ENCODE results near the gene A2M. TPM values are rescaled to one million over a fixed set of nuclear protein-coding genes. Genes with fewer than 3 reads are reported as not detected.

A2M gene
- total RNA-seq, 1 donor from 2014 or later = 1.1 TPM

DNA sequence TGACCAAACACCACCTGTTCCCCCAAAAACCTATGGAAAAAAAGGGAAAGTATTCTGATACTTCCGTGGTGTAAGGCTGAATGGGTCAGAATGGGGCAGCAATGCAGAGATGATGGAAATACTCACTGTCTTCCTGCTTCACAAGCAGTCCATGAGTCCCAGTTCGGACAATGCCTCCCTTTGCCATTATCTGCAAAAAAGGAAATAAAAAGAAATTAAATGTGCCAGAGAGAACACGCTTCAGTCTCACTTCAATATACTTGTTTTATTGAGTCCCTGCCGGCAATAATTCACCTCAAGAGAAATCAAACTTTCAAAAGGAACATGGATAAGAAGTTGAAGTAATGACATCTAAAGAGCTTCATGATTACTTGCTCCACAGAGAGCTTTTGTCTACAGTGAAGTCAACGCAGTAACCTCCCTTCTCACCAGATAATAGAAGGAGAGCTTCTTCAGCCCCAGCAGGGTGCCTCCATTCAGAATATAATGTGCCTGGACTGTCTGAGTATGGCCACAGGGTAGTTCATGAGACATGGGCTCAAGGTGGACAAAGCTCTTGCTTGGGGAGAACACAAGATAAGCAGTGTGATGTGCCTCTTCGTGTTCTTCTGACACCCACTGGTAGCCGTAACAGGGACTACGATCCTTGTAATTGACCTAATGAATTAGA, 14.6 kb downstream of the A2M start:
- no peaks in the 10 kb centered on the region for H3K36me3 ChIP-seq (ENCODE audit: control insufficient read depth, insufficient read depth, low read length)

DNA sequence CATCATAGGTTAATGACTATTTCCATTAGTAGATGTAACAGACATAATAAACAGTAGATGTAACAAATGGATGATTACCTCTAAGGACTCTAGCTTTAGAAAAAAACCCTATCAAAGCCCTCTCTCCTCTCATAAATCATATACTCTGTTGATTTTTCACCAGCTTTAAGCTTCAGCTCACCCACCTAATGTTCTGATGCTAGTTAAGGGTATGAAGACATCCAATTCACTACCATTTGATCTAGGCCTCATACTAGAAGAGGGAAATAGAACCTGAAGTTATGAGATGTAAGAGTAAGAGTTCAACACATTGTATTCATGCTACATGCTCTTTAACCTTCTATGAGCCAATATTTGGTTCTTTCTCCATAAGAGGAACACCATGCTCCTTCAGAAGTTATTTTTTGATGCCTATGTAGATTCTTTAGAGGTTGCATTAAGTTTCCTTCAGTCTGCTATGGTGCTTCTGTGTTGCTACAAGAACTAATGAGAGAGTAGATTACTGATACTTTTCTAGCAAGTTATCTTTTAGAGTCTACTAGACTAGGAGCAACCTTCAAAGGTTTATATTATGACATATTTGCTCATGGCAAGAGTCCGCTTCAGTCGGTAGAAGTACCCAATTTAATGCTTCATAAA, 16.0 kb downstream of the A2M start:
- TF ChIP-seq, protein P1, sequence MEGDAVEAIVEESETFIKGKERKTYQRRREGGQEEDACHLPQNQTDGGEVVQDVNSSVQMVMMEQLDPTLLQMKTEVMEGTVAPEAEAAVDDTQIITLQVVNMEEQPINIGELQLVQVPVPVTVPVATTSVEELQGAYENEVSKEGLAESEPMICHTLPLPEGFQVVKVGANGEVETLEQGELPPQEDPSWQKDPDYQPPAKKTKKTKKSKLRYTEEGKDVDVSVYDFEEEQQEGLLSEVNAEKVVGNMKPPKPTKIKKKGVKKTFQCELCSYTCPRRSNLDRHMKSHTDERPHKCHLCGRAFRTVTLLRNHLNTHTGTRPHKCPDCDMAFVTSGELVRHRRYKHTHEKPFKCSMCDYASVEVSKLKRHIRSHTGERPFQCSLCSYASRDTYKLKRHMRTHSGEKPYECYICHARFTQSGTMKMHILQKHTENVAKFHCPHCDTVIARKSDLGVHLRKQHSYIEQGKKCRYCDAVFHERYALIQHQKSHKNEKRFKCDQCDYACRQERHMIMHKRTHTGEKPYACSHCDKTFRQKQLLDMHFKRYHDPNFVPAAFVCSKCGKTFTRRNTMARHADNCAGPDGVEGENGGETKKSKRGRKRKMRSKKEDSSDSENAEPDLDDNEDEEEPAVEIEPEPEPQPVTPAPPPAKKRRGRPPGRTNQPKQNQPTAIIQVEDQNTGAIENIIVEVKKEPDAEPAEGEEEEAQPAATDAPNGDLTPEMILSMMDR (IDR thresholded peaks at IDR 0.05; ENCODE audit: insufficient read depth, low read length, severe bottlenecking) = no peak
- no peaks in the 10 kb centered on the region for H3K36me3 ChIP-seq (ENCODE audit: control insufficient read depth, insufficient read depth, low read length)
- DNase-seq (ENCODE audit: low read depth) (no peak), FAIRE-seq (no peak)
- no peaks in the 10 kb centered on the region for H3K27me3 ChIP-seq (ENCODE audit: control insufficient read depth, insufficient read depth, low read length)
- no peak overlapping the region for H3K4me3 ChIP-seq (ENCODE audit: low read depth, low read length)

More for the DNA sequence above, 14.6 kb downstream of the A2M start:
- no peak for FAIRE-seq
- DNase-seq (ENCODE audit: low read depth) = no peak
- Histone ChIP-seq H3K27me3 (ENCODE audit: control insufficient read depth, insufficient read depth, low read length) (no peaks in the 10 kb centered on the region), H3K4me3 (ENCODE audit: low read depth, low read length) (no peak overlapping the region)
- TF ChIP-seq, protein P1 (IDR thresholded peaks at IDR 0.05; ENCODE audit: insufficient read depth, low read length, severe bottlenecking) = no peak

DNA sequence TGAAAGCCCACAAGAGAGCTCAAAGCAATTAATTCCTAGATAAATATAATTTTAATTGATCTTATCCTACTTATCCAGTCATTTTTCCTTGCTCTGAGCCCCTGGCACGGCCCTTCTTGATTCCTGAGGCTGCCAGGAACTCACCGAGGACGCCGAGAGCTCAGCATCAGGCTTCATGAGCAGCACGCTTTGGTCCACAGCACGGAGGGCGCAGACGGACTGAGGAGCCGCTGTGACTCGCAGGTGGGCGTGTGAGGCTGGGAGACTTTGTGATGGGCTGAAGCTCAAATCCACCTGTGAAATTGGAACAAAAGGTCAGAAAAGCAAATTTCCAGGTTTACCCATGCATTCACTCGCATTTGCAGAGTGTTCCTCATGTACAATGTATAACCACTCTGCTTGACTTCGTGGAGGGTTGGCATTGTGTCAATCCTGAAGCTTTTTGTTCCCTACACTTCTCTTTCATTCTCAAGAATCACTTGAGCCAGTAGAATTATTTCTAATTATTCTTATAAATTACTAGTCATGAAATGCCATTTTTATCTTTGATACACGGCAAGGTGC, 17.2 kb downstream of the A2M start:
- Histone ChIP-seq H3K36me3 (ENCODE audit: control insufficient read depth, insufficient read depth, low read length) (no peaks in the 10 kb centered on the region), H3K4me3 (ENCODE audit: low read depth, low read length) (no peak overlapping the region), H3K27me3 (ENCODE audit: control insufficient read depth, insufficient read depth, low read length) (no peaks in the 10 kb centered on the region)
- no peak for DNase-seq (ENCODE audit: low read depth)
- peak; percentile 13 for FAIRE-seq
- TF ChIP-seq, protein P1 (IDR thresholded peaks at IDR 0.05; ENCODE audit: insufficient read depth, low read length, severe bottlenecking) = no peak

DNA sequence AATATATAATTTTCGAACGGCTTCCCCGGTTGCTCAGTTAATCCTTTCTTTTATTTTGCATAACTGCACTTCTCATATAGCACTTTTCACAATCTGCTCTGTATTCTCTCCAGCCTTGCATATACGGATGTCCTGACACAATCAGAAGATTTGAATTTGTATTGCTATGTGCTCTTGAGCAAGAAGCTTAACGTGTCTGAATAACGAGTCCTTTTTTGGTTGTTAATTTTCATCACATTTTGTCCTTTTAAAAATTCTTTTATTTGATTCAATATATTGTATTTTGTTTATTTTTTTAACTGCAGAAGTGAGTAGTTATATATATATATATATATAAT, 17.6 kb downstream of the A2M start:
- Histone ChIP-seq H3K27me3 (ENCODE audit: control insufficient read depth, insufficient read depth, low read length) (no peaks in the 10 kb centered on the region), H3K4me3 (ENCODE audit: low read depth, low read length) (no peak overlapping the region), H3K36me3 (ENCODE audit: control insufficient read depth, insufficient read depth, low read length) (no peaks in the 10 kb centered on the region)
- FAIRE-seq = no peak
- TF ChIP-seq, protein P1 (IDR thresholded peaks at IDR 0.05; ENCODE audit: insufficient read depth, low read length, severe bottlenecking) = no peak
- no peak for DNase-seq (ENCODE audit: low read depth)

DNA sequence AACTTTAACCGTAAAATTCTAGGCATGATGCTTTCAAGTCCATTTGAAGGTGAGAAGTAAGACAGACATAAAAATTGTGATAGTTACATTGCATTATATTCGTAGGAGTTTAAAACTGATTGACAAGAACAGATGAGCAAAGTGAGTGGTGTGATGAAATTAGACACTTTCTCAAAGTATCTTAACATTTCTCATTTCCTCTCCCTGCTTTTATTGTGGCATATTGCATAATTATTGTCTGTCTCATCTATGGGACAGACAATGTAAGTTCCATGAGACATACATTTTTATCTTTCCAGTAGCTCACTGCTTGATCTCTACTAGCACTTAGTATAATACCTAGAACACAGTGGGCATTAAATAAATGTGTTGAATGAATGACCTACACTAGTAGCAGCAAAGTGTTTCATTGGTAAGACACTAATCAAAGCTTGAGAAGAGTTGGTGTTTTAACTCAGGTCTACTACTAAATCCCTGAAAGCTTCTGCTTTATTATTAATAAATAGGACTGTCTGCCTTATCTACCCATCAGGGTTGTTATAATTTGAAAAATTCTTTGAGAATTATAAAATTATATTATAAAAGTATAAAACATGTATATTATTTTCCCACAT, 19.0 kb downstream of the A2M start:
- FAIRE-seq (no peak), DNase-seq (ENCODE audit: low read depth) (peak; percentile 26)

More for the DNA sequence above, 19.0 kb downstream of the A2M start:
- TF ChIP-seq, protein P1 (IDR thresholded peaks at IDR 0.05; ENCODE audit: insufficient read depth, low read length, severe bottlenecking) = no peak
- Histone ChIP-seq H3K27me3 (ENCODE audit: control insufficient read depth, insufficient read depth, low read length) (no peaks in the 10 kb centered on the region), H3K36me3 (ENCODE audit: control insufficient read depth, insufficient read depth, low read length) (no peaks in the 10 kb centered on the region), H3K4me3 (ENCODE audit: low read depth, low read length) (no peak overlapping the region)
